ENCODE results near the gene ARHGEF10L. TPM values are rescaled to one million over a fixed set of nuclear protein-coding genes. Genes with fewer than 3 reads are reported as not detected.

ARHGEF10L gene
- total RNA-seq, 2 experiments from 2014 or later: not detected

DNA sequence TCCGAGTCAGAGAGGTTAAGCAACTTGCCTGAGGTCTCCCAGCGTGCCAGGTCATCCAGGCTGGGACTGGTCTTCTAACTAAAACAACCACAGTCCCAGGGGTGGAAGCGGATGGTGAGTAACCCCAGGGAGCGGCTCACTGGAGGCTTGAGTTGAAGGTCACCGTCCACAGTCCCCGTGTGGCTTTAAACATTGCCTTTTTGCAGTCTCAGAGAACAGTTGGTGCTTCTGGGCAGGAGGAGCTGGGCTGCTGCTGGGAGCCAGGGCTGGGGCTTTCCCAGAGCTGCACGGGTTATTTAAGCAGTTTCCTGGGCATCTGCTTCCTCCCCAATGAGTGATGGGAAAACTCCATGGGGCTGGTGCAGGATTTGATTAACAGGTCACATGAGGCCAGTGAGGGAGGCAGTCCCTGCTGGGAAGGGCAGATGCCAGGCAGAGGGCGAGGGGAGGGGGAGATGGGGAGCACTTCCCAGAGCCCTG, 12.3 kb downstream of the ARHGEF10L start:
- Mint-ChIP-seq H3K4me1 (no peaks in the 10 kb centered on the region), H3K27me3 (peaks cover 15% of the 10 kb centered on the region), H3K9me3 (no peaks in the 10 kb centered on the region), H3K4me3 (no peak overlapping the region), H3K27ac (no peak overlapping the region), H3K36me3 (no peaks in the 10 kb centered on the region)
- no peak for DNase-seq

DNA sequence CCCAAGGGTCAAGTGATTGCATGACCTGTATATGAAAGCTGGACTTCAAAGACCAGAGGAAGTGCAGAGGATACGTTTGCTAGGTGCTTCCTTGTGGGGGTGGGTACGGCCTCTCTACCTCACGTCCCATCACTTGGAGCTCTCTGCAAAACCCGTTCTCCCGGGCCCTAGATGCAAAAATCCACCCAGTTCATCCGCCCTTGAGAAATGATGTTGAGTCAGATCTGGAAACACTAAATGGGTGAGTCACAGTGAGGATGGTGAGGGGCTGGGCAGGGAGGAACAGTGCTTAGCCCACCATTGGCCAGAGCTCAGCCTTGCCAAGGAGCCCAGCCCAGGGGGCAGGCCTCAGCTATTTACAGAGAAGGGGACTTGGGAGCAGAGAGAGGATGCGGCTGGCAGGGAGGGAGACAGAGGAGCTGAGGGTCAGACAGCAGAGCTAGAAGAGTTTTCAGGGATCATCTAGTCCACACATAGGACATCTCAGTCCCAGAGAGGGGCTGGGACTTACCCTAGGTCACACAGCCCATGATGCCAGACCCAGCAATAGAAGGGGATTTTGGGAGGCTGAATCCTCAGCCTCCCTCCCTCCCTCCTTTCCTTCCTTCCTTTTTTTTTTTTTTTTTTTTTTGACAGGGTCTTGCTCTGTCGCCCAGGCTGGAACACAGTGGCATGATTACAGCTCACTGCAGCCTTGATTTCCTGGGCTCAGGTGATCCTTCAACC, 14.6 kb downstream of the ARHGEF10L start:
- no peaks in the 10 kb centered on the region for H3K4me1 Mint-ChIP-seq
- H3K9me3 Mint-ChIP-seq: no peaks in the 10 kb centered on the region
- no peak overlapping the region for H3K4me3 Mint-ChIP-seq
- peaks cover 14% of the 10 kb centered on the region for H3K27me3 Mint-ChIP-seq
- DNase-seq: no peak
- no peaks in the 10 kb centered on the region for H3K36me3 Mint-ChIP-seq
- H3K27ac Mint-ChIP-seq: no peak overlapping the region

DNA sequence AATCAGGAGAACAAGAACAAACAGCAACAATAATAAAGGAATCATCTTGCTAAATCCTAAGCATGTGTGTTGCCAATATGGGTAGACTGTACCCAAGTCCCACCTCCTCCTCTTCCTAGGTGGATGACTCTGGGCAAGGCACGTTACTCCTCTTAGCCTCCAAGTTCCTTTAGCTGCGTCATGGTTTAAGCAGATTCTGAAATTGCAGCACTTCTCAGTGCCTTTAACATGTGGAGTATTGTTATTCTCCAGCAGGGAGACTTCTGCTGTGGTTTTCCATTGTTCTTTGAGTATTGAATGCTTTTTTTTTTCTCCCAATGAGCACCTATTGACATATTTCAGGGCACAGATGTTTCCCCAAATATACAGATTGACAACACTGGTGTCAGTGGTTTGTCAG, 15.5 kb downstream of the ARHGEF10L start:
- no peak for DNase-seq
- no peaks in the 10 kb centered on the region for H3K9me3 Mint-ChIP-seq
- no peaks in the 10 kb centered on the region for H3K36me3 Mint-ChIP-seq
- peaks cover 16% of the 10 kb centered on the region for H3K27me3 Mint-ChIP-seq
- H3K27ac Mint-ChIP-seq: no peak overlapping the region
- H3K4me1 Mint-ChIP-seq: no peaks in the 10 kb centered on the region
- H3K4me3 Mint-ChIP-seq: no peak overlapping the region

DNA sequence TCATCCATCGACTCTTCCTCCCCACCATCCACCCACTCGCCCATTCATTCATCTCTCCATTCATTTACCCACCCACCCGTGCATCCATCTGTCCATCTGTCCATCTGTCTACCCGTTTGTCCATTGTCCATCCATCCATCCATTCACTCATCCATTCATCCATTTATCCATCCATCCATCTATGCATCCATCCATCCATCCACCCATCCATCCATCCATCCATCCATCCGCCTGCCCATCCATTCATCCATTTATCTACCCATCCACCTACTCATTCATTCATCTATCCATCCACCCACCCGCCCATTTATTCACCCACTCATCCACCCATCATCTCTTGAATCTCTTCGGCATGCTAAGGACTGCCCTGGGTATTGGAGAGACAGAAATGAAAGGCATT, 18.5 kb downstream of the ARHGEF10L start:
- Mint-ChIP-seq H3K9me3 (no peaks in the 10 kb centered on the region), H3K4me3 (no peak overlapping the region), H3K27ac (no peak overlapping the region), H3K36me3 (no peaks in the 10 kb centered on the region), H3K27me3 (peaks cover 11% of the 10 kb centered on the region), H3K4me1 (no peaks in the 10 kb centered on the region)
- no peak for DNase-seq

DNA sequence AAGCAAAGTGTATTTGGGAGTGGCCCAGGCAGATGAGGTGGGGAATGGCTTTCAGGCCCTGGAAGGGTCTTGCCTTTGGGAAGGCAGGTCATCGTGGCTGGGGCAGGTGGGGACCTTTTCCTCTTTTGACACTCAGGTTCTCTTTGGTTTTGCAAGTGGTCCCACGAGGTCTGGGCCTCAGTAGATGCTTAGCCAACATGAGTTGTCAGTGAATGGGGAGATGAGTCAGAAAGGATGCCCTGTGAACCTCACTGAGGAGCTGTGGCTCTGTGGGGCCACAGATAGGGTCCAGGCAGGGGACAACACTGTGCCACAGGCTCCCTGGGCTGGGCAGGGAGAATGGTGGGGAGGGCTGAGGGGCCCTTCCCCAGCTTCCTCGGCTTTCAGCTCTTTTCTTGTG, 19.0 kb downstream of the ARHGEF10L start:
- Mint-ChIP-seq H3K36me3 (no peaks in the 10 kb centered on the region), H3K4me1 (no peaks in the 10 kb centered on the region), H3K9me3 (no peaks in the 10 kb centered on the region), H3K4me3 (no peak overlapping the region), H3K27ac (no peak overlapping the region), H3K27me3 (peaks cover 6% of the 10 kb centered on the region)
- DNase-seq: no peak

DNA sequence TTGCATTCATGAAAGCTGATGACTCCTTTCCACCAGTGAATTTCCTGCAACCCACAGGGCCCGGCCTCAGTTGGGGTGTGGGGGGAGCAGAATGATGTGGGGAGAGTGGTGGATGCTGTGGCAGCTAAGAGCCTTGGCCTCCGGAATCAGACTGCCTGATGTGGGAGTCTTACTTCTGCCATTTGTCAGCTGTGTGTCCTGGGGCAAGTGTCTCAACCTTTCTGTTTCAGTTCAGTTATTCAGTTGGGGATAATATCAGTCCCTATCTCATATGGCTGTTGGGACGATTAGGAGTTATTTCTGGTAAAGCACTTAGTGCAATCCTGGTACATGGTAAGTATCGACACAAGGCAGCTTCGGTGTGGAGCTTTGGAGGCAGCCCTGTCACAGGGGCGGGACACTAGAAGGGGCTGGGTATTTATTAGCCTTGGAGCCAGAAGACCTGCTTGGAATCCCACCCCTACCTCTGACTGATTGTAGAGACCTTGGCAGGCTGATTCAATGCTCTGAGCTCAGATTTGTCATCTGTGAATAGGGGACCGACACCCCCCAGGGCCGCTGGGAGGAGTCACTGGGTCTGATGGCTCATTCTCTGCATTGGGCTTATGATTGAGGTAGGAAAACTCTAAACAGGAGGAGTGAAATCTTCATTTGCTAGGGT, 19.6 kb downstream of the ARHGEF10L start:
- no peaks in the 10 kb centered on the region for H3K9me3 Mint-ChIP-seq
- no peaks in the 10 kb centered on the region for H3K4me1 Mint-ChIP-seq
- no peak for DNase-seq
- H3K27me3 Mint-ChIP-seq: peaks cover 6% of the 10 kb centered on the region
- no peak overlapping the region for H3K27ac Mint-ChIP-seq
- no peaks in the 10 kb centered on the region for H3K36me3 Mint-ChIP-seq
- no peak overlapping the region for H3K4me3 Mint-ChIP-seq

DNA sequence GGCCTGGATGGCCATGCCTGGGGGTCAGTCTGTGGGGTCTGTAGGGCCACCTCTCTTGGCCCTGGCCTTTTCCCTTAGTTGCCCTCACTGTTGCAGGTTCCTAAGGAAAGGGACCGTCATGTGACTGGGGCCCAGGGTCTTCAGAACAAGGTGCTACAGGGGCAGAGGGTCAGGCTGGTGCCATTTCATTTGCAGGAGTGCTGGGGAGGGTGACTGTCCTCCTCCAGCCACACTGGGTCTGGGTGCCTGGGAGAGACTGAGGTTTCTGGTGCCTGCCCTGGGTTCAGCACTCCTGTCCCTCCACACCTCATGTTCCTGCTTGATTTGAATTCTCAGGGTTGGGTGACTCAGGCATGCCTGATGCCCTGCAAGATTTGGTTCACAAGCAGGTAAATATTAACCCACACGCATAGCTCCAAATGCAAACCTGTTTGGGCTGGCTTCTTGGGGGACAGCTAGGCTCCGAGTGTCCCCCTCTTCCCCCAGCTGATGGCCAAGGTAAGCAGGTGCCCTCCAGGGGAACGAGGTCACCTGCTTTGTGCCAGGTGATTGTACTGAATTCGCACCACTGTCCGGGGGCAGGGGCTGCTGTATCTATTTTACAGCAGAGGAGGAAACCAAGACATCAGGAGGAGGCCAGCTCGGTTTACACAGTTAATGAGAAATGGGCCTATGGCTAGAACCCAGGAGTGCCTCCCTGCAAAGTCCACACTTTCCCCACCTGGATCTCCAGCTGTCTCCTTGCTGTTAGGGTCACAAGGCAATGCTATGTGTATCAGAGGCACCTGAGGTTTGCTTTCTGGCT, 20.3 kb downstream of the ARHGEF10L start:
- no peaks in the 10 kb centered on the region for H3K36me3 Mint-ChIP-seq
- DNase-seq: no peak

DNA sequence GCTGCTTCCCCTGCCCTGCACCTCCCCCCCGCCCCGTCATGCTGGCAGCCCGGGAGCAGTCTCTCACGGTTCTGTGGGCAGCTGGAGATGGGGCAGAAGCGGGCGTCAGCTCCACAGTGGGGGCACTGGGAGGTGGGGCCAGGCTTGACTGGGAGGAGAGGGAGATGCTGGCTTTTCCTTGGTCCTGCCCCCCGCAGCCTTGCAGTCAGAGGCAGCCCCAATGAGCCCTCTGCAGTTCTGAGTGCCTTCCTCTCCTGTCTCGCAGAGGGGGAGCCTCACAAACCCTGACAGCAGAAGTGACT, 21.7 kb downstream of the ARHGEF10L start:
- DNase-seq: no peak
- H3K9me3 Mint-ChIP-seq: no peaks in the 10 kb centered on the region
- no peak overlapping the region for H3K4me3 Mint-ChIP-seq
- no peaks in the 10 kb centered on the region for H3K36me3 Mint-ChIP-seq
- no peak overlapping the region for H3K27ac Mint-ChIP-seq
- no peaks in the 10 kb centered on the region for H3K4me1 Mint-ChIP-seq
- peaks cover 6% of the 10 kb centered on the region for H3K27me3 Mint-ChIP-seq

More for the DNA sequence above, 20.3 kb downstream of the ARHGEF10L start:
- H3K27me3 Mint-ChIP-seq: peaks cover 6% of the 10 kb centered on the region
- no peaks in the 10 kb centered on the region for H3K9me3 Mint-ChIP-seq
- H3K4me3 Mint-ChIP-seq: no peak overlapping the region
- H3K4me1 Mint-ChIP-seq: no peaks in the 10 kb centered on the region
- H3K27ac Mint-ChIP-seq: no peak overlapping the region

DNA sequence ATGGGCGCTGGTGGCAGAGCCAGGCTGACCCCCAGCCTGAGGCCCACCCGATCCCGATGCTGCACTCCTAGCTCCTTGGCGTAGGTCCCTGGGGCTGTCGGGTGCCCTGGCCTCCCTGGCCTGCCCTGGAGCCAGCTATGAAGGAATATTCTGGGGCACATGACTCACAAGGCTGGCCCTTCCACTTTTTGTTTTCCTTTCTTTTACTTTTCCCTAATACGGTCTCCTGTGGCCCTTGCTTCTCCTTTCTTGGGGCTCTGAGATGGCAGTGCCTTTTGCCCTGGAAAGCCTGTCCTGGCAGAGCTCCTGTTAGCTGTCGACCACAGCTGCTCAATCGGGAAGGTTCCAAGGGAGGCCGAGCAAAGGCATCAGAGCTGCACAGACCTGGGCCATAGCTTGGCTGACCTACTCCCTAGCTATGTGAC, 22.1 kb downstream of the ARHGEF10L start:
- no peak for DNase-seq
- no peaks in the 10 kb centered on the region for H3K4me1 Mint-ChIP-seq
- H3K9me3 Mint-ChIP-seq: no peaks in the 10 kb centered on the region
- H3K4me3 Mint-ChIP-seq: no peak overlapping the region
- H3K27ac Mint-ChIP-seq: no peak overlapping the region
- no peaks in the 10 kb centered on the region for H3K36me3 Mint-ChIP-seq
- peaks cover 6% of the 10 kb centered on the region for H3K27me3 Mint-ChIP-seq

DNA sequence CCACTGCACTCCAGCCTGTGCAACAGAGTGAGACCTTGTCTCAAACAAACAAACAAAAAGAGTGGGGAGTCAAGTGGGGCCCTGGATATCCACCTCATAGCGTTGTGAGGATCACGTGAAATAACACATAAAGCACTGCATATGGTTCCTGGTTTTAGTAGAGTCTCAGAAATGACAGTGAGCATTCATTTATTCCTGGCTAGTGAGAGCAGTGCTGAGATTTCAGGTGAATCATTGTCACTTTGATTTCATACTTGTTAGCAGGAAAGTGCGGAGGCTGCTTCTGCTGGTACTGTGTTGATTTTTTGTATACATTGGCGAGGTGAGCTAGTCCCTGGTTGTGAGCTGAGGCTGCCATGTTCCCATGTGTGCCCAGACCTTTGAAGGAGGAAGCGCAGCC, 22.9 kb downstream of the ARHGEF10L start:
- no peak for DNase-seq
- Mint-ChIP-seq H3K4me1 (no peaks in the 10 kb centered on the region), H3K36me3 (no peaks in the 10 kb centered on the region), H3K27ac (no peak overlapping the region), H3K9me3 (no peaks in the 10 kb centered on the region), H3K4me3 (no peak overlapping the region), H3K27me3 (peaks cover 6% of the 10 kb centered on the region)

DNA sequence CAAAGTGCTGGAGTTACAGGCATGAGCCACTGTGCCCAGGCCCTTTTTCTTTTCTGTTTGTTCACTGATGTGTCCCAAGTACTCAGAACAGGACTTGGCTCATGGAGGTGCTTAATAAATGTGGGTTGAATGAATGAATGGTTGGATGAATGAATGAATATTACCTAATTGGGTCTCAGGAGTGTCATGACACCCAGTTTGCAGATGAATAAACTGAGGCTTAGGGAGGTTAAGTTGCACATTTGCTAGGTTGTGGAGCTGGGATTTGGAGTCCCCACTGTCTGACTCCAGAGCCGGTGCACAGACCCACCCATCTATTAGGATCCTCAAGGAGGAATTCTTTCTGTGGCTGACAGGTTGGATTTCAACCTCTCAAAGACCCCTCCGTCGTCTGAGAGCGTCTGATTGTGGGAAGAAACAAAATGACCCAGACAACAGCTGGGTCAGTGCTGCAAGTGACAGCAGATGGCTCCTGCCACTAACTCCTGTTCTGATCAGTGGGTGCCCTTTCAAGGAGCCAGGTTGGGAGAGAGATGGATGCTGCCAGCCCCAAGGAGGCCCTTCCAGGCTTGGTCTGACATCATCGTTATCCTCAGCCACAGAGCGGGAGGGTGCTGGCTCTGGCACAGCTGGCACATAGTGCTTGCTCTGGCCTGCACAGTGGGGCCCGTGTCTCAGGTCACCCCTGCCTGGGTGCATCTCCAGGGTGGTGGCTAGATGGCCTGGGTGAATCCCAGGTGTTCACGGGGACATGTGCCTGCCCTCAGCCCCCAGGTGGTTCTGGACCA, 24.2 kb downstream of the ARHGEF10L start:
- Mint-ChIP-seq H3K27me3 (peaks cover 6% of the 10 kb centered on the region), H3K36me3 (no peaks in the 10 kb centered on the region), H3K27ac (no peak overlapping the region), H3K9me3 (no peaks in the 10 kb centered on the region), H3K4me1 (no peaks in the 10 kb centered on the region), H3K4me3 (no peak overlapping the region)
- no peak for DNase-seq

DNA sequence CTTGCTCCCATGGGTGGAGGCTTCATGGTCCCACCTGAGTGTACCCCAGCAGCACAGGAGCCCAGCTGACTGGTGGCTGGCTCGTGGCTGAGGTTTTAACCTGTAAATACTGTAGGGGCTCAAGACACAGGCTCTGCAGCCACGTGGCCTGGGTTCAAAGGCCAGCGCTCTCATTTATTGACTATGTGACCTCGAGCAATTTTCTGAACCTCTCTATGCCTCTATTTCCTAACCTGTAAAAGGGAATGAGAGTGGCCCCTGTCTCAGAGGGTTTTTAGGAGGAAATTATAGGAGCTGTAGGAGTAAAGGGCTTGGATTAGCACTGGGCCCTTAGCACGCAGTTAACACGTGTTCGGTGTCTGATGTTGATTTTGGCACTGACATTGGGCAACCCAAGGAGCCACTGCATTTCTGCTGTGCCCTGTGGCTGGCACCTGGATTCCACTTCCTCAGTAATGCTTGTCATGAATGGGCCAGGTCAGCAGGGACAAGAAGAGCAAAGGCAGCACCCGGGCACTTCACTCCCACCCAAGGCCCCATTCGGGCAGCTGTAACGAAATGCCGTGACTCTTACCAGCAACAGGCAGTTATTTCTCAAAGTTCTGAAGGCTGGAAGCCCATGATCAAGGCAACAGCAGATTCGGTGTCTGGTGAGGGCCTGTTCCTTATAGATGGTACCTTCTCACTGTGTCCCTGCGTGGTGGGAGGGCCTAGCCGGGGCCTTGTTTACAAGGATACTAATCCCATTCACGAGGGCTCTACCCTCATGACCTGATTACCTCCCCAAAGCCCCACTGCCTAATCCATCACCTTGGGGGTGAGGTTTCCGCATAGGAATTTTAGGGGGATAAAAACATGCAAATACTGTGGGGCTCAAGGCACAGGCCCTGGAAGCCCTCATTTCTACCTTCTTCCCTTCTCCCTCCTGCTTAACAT, 25.2 kb downstream of the ARHGEF10L start:
- Mint-ChIP-seq H3K4me1 (no peaks in the 10 kb centered on the region), H3K27me3 (no peaks in the 10 kb centered on the region), H3K9me3 (no peaks in the 10 kb centered on the region), H3K27ac (no peak overlapping the region), H3K4me3 (no peak overlapping the region), H3K36me3 (no peaks in the 10 kb centered on the region)
- no peak for DNase-seq

DNA sequence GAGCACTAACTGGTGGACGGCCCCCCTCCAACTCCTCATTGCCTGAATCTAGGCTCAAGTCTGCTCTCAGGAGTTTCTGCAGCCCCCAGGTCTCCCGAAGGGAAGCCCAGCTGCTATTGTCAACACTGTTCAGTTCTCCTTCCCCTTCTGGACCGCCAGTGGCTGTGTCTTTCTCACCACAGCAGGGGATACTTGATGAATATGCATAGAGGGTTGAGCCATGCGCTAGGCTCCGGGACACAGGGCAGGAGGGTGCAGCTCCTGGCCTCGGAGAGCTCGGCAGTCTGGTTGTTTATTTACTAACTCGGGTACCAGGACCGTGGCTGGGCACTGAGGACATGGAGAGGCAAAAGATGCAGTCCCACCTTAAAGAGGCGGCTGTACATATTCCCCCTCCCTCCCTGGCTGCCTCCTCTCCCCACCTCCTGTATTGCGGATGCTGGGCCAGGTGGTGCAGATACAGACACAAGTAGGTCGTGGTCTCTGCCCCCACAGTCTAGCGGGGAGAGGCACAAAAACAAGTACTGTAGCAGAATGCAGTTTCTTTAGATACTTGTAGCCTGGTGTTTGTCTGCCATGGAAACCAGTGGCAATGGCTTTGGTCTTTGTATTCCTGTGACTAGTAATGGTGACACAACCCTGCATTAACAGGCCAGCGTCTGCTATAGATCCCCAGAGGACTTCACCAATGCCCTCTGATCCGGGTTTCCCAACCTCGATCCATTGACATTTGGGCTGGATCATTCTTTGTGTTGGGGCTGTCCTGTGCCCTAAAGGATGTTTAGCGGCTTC, 26.2 kb downstream of the ARHGEF10L start:
- no peak for DNase-seq
- Mint-ChIP-seq H3K4me1 (no peaks in the 10 kb centered on the region), H3K4me3 (no peak overlapping the region), H3K27ac (no peak overlapping the region), H3K36me3 (no peaks in the 10 kb centered on the region), H3K9me3 (no peaks in the 10 kb centered on the region), H3K27me3 (peaks cover 9% of the 10 kb centered on the region)

All from activated naive CD8-positive, alpha-beta T cell treated with anti-CD3 and anti-CD28 coated beads for 36 hours (primary cell).